ENCODE data around the gene SRSF4. TPM values are rescaled to one million over a fixed set of nuclear protein-coding genes. Genes with fewer than 3 reads are reported as not detected.
A peak's percentile ranks its signal among the peaks of the same experiment; 100 is the strongest.

The SRSF4 gene
- polyA plus RNA-seq, 1 donor from 2014 or later: 59.7 TPM

DNA sequence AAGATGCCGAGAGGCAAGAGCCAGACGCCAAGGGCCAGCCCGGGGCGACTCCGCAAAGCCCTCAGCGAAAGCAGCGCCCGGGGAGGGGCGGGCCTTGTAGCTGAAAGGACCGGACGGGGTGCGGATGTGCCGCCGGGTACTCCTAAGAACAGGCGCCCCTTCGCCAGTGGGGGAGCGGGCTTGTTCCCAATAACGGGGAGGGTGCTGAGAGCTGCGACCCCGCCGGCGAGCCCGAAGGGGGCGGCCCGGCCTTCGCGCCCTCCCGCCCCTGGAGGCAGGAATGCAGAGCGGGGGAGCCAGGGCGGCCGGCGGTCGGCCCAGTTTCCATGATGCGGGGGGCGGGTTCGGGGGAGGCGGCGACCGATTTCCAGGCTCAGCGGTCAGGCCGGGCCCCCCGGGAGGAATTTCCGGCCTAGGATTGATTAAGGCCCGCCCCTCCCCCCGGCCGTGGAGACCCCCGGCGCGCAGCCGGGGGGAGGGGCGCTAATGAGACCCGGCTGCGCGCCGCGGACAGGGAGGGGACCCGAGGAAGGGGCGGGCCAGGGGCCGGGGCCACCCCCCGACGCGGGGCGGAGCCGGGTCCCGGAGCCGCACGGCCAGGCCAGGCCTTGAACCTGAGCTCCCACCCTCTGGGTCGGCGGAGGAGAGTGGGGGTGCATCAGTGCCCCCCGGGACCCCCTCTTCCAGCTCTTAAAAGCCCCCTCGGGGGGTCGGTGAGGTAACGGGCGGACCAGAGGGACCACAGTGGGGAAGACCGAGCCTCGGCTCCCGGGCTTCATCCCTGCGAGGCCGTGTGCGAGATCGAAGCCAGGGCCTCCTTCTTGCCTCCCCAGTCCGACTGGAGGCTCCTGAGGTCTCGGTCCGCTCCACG, 57.1 kb downstream of the SRSF4 start:
- TF ChIP-seq EZH2 (IDR thresholded peaks at IDR 0.05; ENCODE audit: borderline replicate concordance, insufficient read depth, low read length, poor library complexity, severe bottlenecking): no peak
- Histone ChIP-seq H3K79me2 (replicated peaks; ENCODE audit: insufficient read depth, low read length) (no peaks in the 10 kb centered on the region), H3K4me3 (ENCODE audit: low read length) (peak overlapping the region; percentile 62), H2AFZ (ENCODE audit: low read depth, low read length) (no peak overlapping the region), H3K9ac (ENCODE audit: low read length) (peak overlapping the region; percentile 31), H3K4me2 (ENCODE audit: low read length) (peak overlapping the region; percentile 44), H4K20me1 (ENCODE audit: insufficient read depth) (no peaks in the 10 kb centered on the region), H3K27me3 (ENCODE audit: insufficient read depth, low read depth, low read length) (peaks cover 60% of the 10 kb centered on the region), H3K27ac (ENCODE audit: low read length) (no peak overlapping the region), H3F3A (ENCODE audit: insufficient read depth, low read length, poor library complexity, severe bottlenecking) (no peaks in the 10 kb centered on the region), H3K36me3 (ENCODE audit: insufficient read depth, low read length) (no peaks in the 10 kb centered on the region), H3K9me3 (ENCODE audit: low read length) (no peaks in the 10 kb centered on the region), H3K9me2 (ENCODE audit: insufficient read depth, low read length) (no peaks in the 10 kb centered on the region)

DNA sequence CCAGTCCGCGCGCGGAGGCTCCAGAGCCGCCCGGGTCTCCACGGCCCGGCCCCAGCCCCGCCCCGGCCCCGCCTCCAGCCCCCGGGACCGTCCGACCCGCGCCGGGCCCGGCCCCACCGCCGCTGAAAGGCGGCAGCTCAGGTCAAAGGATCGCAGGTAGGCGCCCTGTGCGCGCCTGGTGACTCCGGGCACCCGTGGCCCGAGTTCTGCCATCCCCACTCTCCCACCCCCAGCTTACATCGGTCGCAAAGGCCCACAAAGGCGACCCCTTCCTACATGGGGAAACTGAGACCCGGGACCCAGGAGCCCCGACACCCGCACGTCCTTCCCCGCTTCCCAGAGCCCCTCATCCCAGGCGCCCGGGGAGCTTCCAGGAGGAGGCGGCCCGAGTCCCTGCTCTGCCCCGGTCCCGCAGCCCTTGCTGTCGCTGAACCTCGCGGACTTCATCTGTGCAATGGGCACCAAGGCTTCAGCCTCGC, 57.8 kb downstream of the SRSF4 start, which contains the start of gene TMEM200B:
TSS of gene TMEM200B (minus strand) at position 17 of the 479 bp plus-strand sequence. CDS start 2,075 bp downstream, outside the sequence.
- peak within 1 kb of the TSS; percentile 31 for H3K9ac ChIP-seq (ENCODE audit: low read length)
- no peaks in the 10 kb centered on the region for H4K20me1 ChIP-seq (ENCODE audit: insufficient read depth)
- no peaks in the 10 kb centered on the region for H3K36me3 ChIP-seq (ENCODE audit: insufficient read depth, low read length)
- no peak within 1 kb of the TSS for H2AFZ ChIP-seq (ENCODE audit: low read depth, low read length)
- peak within 1 kb of the TSS; percentile 62 for H3K4me3 ChIP-seq (ENCODE audit: low read length)
- no peaks in the 10 kb centered on the region for H3K9me3 ChIP-seq (ENCODE audit: low read length)
- H3F3A ChIP-seq (ENCODE audit: insufficient read depth, low read length, poor library complexity, severe bottlenecking): no peaks in the 10 kb centered on the region
- TF ChIP-seq, protein P1, sequence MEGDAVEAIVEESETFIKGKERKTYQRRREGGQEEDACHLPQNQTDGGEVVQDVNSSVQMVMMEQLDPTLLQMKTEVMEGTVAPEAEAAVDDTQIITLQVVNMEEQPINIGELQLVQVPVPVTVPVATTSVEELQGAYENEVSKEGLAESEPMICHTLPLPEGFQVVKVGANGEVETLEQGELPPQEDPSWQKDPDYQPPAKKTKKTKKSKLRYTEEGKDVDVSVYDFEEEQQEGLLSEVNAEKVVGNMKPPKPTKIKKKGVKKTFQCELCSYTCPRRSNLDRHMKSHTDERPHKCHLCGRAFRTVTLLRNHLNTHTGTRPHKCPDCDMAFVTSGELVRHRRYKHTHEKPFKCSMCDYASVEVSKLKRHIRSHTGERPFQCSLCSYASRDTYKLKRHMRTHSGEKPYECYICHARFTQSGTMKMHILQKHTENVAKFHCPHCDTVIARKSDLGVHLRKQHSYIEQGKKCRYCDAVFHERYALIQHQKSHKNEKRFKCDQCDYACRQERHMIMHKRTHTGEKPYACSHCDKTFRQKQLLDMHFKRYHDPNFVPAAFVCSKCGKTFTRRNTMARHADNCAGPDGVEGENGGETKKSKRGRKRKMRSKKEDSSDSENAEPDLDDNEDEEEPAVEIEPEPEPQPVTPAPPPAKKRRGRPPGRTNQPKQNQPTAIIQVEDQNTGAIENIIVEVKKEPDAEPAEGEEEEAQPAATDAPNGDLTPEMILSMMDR (IDR thresholded peaks at IDR 0.05; ENCODE audit: poor library complexity, severe bottlenecking): no peak
- TF ChIP-seq POLR2AphosphoS5 (IDR thresholded peaks at IDR 0.05) (no peak), MXI1 (conservative IDR thresholded peaks at IDR 0.05; ENCODE audit: poor library complexity, severe bottlenecking) (no peak), SMC3 (conservative IDR thresholded peaks at IDR 0.05; ENCODE audit: poor library complexity) (no peak), RAD21 (conservative IDR thresholded peaks at IDR 0.05) (no peak), EP300 (conservative IDR thresholded peaks at IDR 0.05; ENCODE audit: poor library complexity, severe bottlenecking) (no peak), TAF1 (IDR thresholded peaks at IDR 0.05; ENCODE audit: low read depth) (no peak), EZH2 (IDR thresholded peaks at IDR 0.05; ENCODE audit: borderline replicate concordance, insufficient read depth, low read length, poor library complexity, severe bottlenecking) (no peak)
- TF ChIP-seq, protein P2, sequence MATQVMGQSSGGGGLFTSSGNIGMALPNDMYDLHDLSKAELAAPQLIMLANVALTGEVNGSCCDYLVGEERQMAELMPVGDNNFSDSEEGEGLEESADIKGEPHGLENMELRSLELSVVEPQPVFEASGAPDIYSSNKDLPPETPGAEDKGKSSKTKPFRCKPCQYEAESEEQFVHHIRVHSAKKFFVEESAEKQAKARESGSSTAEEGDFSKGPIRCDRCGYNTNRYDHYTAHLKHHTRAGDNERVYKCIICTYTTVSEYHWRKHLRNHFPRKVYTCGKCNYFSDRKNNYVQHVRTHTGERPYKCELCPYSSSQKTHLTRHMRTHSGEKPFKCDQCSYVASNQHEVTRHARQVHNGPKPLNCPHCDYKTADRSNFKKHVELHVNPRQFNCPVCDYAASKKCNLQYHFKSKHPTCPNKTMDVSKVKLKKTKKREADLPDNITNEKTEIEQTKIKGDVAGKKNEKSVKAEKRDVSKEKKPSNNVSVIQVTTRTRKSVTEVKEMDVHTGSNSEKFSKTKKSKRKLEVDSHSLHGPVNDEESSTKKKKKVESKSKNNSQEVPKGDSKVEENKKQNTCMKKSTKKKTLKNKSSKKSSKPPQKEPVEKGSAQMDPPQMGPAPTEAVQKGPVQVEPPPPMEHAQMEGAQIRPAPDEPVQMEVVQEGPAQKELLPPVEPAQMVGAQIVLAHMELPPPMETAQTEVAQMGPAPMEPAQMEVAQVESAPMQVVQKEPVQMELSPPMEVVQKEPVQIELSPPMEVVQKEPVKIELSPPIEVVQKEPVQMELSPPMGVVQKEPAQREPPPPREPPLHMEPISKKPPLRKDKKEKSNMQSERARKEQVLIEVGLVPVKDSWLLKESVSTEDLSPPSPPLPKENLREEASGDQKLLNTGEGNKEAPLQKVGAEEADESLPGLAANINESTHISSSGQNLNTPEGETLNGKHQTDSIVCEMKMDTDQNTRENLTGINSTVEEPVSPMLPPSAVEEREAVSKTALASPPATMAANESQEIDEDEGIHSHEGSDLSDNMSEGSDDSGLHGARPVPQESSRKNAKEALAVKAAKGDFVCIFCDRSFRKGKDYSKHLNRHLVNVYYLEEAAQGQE (IDR thresholded peaks at IDR 0.05; ENCODE audit: borderline replicate concordance): no peak
- peak within 1 kb of the TSS; percentile 44 for H3K4me2 ChIP-seq (ENCODE audit: low read length)
- no peaks in the 10 kb centered on the region for H3K9me2 ChIP-seq (ENCODE audit: insufficient read depth, low read length)
- no peaks in the 10 kb centered on the region for H3K79me2 ChIP-seq (replicated peaks; ENCODE audit: insufficient read depth, low read length)
- no peak within 1 kb of the TSS for H3K27ac ChIP-seq (ENCODE audit: low read length)
- H3K27me3 ChIP-seq (ENCODE audit: insufficient read depth, low read depth, low read length): peaks cover 60% of the 10 kb centered on the region
